Effector CD8-positive, alpha-beta T cell (primary cell): Measurements from ENCODE around the gene BRD3.
"Not testable (repeated sequence)": the region's sequence is repeated elsewhere in the genome, so short reads cannot be mapped to it uniquely, and the experiment has no call there.

Source experiments
- DNase-seq: peaks from one replicate; lab custom pipeline; 2025; lab: John Stamatoyannopoulos, UW
- total RNA-seq, 4 experiments: gene quantifications; one replicate each; lab custom pipeline; 2026; lab: John Stamatoyannopoulos, UW

The BRD3 gene
- 32.0 to 80.0 (median 50.5) reads per million in 4 experiments for total RNA-seq

DNA sequence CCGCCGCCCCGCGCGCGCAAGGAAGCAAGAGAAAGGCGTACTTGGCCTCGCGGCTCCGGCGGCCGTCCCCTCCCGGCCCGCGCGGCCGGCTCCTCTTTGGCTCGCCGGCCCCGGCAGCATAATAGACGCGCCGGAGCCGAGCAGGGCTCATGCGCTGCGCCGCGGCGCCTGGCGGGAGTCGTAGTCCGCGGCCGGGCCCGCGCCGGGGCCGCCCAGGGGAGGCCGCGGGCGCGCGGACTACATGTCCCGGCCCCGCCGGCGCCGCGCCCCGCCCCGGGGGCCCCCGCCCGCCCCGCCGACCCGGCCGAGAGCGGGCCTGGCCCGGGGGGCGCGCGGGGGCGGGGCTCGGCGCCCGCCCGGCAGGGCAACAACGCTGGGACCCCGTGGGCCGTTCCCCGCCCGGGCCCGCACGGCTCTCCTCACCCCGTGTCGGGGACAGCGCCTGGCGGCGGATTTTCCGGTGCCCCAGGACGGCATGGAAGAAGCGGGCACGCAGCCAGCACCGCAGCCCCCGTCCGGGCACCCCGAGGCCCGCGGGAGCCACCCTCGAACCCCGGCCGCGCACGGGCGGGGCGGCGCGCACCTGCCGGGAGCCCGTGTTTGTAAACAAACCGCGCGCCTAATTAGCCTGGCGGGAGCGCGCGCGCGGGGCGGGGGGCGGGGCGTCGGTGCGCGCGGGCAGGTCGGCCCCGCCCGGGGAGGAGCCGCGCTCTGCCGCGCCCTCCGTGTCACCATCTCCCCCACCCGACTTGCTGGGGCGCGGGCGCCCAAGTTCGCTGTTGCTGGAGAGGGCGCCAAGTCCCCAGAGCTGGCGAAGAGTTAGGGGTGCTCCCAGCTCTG, at the start of gene BRD3:
Gene BRD3, minus strand, starts transcription at position 123 of the 840 bp plus-strand sequence. CDS start 14,549 bp downstream, outside the sequence.
- peak; percentile 73 for DNase-seq

GRCh38 chr9:134112561-134112960, 44.7 kb upstream of the BRD3 start:
- no peak for DNase-seq

GRCh38 chr9:134111064-134111463, 43.2 kb upstream of the BRD3 start:
- DNase-seq = no peak

- DNase-seq = no peak
These were observed 35.7 kb upstream of the BRD3 start for GRCh38 chr9:134103391-134103998.

DNA sequence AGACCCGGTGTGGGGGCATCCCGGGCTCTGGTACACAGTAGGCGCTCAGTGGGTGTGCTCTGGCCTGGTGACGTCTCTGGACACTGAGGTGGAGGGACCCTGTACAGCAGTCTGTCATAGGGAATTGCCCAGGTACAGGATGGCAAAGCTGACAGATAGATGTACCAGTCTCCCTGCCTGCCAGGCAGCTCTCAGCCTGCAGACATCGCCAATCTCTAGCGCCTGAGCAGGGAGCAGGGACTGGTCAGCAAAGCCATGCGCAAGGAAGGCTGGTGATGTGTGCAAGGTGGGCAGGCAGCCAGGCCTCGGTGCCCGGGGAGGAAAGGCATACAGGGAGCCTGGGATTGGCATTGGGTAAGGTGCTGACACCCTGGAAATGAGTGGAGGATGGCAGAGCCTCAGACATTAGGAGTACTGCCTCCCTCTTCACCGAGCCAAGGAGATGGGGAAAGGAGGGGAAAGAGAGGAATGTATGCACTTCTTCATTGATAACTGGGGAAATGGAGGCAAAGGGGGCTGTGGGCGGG, 33.9 kb upstream of the BRD3 start:
- DNase-seq = no peak

DNA sequence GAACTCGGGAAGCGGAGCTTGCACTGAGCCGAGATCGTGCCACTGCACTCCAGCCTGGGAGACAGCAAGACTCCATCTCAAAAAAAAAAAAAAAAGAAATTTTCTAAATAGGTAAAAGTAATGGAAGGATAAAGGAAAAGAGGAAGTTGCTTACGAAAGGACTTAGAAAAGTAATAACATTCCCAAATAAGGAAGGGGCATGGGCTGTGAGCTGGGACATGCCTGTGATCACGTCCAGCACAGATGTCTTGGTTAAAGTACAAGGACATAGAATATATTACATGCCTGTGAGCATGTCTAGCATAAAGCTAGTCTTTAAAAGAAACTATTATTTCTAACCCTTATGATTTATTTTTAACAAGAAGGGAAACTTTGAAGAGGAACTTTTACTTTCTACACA, 33.3 kb upstream of the BRD3 start:
- not testable (repeated sequence) for DNase-seq

- DNase-seq = no peak
These were observed 32.2 kb upstream of the BRD3 start for GRCh38 chr9:134100040-134100439.

- DNase-seq = peak; percentile 28
These were observed 31.4 kb upstream of the BRD3 start for GRCh38 chr9:134099123-134099761.

GRCh38 chr9:134089972-134090371, 22.1 kb upstream of the BRD3 start:
- no peak for DNase-seq

- no peak for DNase-seq
These were observed 20.4 kb upstream of the BRD3 start for GRCh38 chr9:134088063-134088725.

GRCh38 chr9:134085674-134086073, 17.8 kb upstream of the BRD3 start:
- no peak for DNase-seq

GRCh38 chr9:134083451-134083850, 15.6 kb upstream of the BRD3 start:
- DNase-seq = no peak

DNA sequence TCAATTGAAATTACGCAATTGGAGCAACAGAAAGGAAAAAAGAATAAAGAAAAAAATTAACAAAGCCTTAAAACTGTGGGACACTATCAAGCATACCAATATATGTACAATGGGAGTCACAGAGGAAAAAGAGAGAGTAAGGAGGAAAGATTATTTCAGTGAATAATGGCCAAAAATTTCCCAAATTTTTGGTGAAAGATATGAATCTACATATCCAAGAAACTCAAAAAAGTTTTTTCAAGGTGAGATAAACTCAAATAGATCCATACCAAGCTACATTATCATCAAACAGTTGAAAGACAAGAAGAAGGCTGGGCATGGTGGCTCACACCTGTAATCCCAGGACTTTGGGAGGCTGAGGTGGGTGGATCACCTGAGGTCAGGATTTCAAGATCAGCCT, 8.8 kb upstream of the BRD3 start:
- DNase-seq = no peak

- not testable (repeated sequence) for DNase-seq
These were observed 7.9 kb upstream of the BRD3 start for GRCh38 chr9:134075689-134076088.

DNA sequence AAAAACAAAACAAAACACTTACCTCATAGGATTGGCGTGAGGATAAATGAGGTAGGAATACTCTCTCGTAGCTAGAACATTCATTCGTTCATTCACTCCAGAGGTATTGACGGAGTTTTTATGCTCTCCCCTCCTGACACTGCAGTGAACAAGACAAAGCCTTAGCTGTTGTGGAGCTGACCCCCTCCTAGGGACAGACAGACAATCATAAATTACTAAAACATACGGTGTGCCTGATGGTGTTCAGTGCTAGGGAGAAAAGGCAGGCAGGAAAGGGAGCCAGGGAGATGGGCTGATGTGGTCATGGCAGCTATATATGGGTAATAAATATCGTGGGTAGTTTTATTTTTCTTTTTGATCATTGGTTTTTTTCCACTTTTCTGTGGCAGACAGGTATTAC, 5.7 kb upstream of the BRD3 start:
- DNase-seq = no peak

DNA sequence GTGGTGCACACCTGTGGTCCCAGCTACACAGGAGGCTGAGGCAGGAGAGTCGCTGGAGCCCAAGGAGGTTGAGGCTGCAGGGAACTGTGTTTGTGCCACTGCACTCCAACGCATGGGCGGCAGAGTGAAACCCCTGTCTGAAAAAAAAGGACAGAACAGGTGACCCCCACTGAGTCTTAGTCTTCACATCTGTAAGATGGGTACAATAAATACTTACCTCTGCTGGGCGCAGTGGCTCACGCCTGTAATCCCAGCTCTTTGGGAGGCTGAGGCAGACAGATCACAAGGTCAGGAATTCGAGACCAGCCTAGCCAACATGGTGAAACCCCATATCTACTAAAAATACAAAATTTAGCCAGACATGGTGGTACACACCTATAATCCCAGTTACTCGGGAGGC, 4.9 kb upstream of the BRD3 start:
- DNase-seq = not testable (repeated sequence)

- no peak for DNase-seq
These were observed 3.3 kb upstream of the BRD3 start for GRCh38 chr9:134071149-134071548.

- DNase-seq = no peak
These were observed 1.9 kb upstream of the BRD3 start for GRCh38 chr9:134069480-134070399.

- no peak for DNase-seq
These were observed 1.1 kb upstream of the BRD3 start for GRCh38 chr9:134068744-134069479.
